Cardiac fibroblast (primary cell): ENCODE results near the gene SPOP.
A peak's percentile ranks its signal among the peaks of the same experiment; 100 is the strongest.

Experiments used
- DNase-seq, 2 donors: peaks; one replicate each; pipeline versions ENCODE4 v3.0.0 to v3.0.0-alpha.2; 2010; ENCODE audit warnings: low read depth in 2 of 2
- H3K4me3 ChIP-seq, 2 donors: replicated peaks in 1 of 2; 1 replicate in 1 of 2; 2 replicates in 1 of 2; pipeline ENCODE4 v1.5.1; 2011; ENCODE audit warnings: low read depth in 2 of 2, low read length in 2 of 2, mild to moderate bottlenecking in 2 of 2, moderate library complexity in 1 of 2
- CTCF ChIP-seq: IDR thresholded peaks from one replicate; pipeline ENCODE4 v1.5.1; 2011; ENCODE audit warnings: low read depth, mild to moderate bottlenecking, low read length, inconsistent platforms

The SPOP gene

GRCh38 chr17:49566668-49567071 lies 111.2 kb downstream of the SPOP start:
- no peak overlapping the region for H3K4me3 ChIP-seq
- no peak for TF ChIP-seq CTCF
- DNase-seq, result no peak

- TF ChIP-seq CTCF, result no peak
- H3K4me3 ChIP-seq, result no peak overlapping the region
- DNase-seq, result peak; percentile 35 to 80
Measured at GRCh38 chr17:49565948-49566491, 111.9 kb downstream of the SPOP start.

GRCh38 chr17:49564638-49565037 lies 113.3 kb downstream of the SPOP start:
- no peak overlapping the region for H3K4me3 ChIP-seq
- no peak for DNase-seq
- no peak for TF ChIP-seq CTCF

GRCh38 chr17:49557312-49558024 lies 120.4 kb downstream of the SPOP start:
- peak; percentile 69 for TF ChIP-seq CTCF
- DNase-seq, result peak; percentile 67 to 71
- H3K4me3 ChIP-seq, result no peak overlapping the region

- TF ChIP-seq CTCF, result peak; percentile 99
- no peak overlapping the region for H3K4me3 ChIP-seq
- peak; percentile 70 to 77 for DNase-seq
Measured at GRCh38 chr17:49556223-49556943, 121.5 kb downstream of the SPOP start.

- H3K4me3 ChIP-seq, result no peak overlapping the region
- DNase-seq, result no peak
- TF ChIP-seq CTCF, result no peak
Measured at GRCh38 chr17:49555495-49556222, 122.2 kb downstream of the SPOP start.
